Stimulated activated CD8-positive, alpha-beta memory T cell treated with anti-CD3 and anti-CD28 coated beads, Interleukin-12 subunit alpha, Interleukin-12 subunit beta, amount 100 ng/mL, for 4 hours (primary cell): ENCODE results near the gene GATA2.
A peak's percentile ranks its signal among the peaks of the same experiment; 100 is the strongest.

Experiments used
- DNase-seq: peaks from one replicate; pipeline ENCODE4 v3.0.0-alpha.2; 2020; ENCODE audit warnings: low read depth

Gene GATA2

DNA sequence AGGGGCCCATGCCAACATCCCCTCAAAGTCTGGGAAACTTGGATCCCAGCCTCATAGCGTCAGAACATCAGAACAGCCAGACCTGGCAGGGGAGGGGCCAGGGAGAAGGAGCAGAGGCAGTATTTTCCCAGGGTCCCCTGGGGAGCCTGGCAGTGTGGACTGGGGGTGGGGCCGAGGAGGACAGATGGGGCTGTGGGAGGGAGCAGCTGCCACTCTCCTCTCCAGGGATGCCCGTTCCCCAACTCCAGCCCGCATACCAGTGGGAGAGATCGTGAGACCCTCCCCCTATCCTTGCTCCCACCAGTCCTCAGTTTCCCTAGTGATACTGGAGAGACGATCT lies 19.9 kb downstream of the GATA2 start:
- no peak for DNase-seq

DNA sequence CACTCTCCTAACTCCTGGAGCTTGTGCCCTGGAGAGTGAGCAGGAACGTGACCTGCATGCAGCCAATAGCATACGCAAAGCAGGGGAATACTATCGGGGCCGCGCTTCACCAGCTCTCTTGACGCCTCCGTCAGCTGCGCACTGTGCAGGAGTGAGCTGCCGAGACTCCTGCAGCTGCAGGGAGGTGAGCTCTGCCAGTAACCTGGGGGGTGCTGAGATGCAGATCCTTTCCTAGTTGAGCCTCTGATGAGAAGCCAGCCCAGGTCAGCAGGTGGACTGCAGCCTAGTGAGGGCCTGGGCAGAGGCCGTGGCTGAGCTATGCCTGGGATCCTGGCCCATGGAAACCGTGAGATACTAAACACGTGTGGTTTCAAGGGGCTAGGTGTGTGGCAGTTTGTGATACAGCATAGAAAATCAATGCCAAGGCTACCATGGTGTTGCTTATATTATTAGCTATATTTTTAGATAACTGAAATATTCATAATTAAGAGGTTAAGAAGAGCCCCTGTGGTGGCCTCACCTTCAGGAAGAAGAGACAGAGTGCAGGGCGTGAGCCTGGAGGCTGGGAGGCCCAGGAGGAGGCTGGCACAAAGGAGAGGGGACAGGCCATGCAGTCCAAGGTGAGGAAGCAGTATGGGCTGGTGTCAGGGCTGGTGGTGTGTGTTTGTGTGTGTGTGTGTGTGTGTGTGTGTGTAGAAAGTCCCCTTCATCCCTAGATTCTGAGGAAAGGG lies 20.4 kb downstream of the GATA2 start:
- DNase-seq = no peak

DNA sequence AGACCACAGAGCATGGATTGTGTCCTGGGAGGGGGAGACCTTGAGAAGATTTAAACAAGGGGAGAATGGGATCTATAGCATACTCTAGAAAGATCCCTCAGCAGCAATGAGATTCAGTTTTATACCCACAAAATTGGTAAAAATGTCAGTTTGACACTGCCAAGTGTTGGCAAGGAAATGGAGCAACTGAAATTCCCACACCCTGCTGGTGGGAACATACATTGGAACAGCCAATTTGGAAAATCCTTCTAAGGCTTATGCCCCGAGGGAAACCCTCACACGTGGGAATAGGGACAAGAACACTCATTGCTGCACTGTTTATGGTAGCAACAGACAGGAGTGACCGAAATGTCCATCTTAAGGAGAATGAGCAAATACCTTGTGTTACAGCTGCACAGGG lies 21.3 kb downstream of the GATA2 start:
- no peak for DNase-seq

DNA sequence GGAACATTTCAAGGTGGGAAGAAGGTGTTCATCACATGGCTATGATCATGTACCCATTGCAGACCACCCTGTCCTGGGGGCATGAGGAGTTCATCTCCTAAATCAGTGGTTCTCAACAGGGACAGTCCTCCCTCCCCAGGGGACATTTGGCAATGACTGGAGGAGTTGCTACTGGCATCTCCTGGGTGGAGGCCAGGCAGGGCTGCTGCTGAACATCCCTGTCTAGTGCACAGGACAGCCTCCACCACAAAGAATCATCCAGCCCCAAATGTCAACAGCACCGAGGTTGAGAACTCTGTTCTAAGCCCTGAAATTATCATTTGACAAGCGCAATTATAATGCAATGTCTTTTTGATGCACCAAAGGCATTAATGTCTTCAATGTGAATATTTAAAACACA lies 21.9 kb downstream of the GATA2 start:
- no peak for DNase-seq

DNA sequence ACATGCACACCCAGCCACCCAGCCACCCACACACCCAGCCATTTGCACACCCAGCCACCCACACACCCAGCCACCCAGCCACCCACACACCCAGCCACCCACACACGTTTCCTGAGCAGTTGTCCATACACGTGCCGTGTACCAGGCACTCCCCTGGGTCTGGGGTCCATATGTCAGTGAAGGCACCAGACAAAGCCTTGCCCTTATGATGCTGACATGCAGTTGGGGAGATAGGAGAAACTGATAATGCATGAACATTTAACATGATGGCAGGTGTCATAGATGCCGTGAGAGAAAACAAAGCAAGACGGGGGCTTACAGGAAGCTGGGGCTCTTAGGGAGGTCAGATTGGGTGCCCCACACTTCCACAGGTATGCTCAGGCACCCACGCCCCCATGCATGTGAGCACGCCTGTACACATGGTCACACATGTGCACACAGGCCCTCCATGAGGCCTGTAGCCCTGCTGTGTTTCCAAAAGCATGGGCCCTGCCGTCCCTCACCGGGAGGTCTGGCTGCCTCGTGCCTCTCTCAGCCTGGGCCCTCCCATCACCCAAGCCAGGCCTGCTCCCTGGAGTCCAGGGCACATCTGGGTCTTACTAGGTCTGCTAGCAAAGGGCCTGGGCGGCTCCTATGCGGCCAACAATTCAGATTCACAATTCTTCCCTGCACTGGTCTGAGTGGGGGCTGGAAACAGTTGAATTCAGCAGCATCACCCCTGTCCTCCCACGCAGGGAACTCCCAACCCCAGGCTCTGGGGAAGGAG lies 22.7 kb downstream of the GATA2 start:
- DNase-seq = no peak

DNA sequence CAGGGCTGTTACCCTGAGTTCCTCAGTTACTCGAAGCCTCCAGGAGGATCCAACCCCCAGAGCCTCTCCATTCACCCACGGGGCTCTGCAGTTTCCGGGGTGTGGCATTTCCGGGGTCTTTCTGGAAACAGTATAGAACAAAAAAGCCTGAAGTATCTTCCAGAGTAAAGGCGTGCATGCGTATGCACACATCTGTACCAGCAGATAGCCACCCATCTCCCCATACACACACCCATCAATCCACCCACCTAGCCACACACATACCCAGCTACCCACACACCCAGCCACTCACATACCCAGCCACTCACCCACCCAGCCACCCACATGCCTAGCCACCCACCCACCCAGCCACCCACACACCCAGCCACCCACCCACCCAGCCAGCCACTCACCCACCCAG lies 23.4 kb downstream of the GATA2 start:
- no peak for DNase-seq

DNA sequence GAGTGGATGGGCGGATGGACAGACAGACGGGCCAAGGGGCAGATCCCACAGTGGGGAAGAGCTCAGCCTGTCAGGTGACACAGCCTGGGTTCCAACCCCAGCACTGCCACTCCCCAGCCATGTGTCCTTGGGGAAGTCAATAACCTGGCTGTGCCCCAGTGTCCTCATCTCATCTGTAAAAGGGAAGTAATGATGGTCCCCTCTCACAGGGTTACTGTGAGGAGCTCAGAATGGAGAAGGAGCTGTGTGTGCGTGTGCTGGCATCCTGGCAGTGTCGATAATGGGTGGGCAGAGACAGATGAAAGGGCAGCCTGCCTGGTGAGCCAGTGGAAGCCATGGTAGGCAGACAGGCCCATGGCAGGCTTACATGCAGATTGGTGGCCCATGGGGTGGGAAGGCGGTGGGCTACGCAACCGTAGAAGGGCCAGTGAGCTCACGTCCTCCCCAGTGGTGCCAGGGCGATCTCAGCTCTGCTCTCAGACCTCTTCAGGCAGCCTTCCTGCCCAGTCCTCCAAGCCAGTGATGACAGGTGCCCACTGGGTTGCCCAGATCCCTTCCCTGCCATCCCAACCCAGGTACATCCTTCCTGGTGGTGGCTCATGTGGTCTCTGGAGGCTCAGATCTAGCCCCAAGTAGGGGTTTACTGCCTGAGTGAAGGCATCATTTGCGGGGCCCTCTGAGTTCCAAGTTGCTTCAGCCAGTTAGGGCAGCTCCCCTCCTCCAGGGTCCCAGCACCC lies 24.0 kb downstream of the GATA2 start:
- DNase-seq = no peak

DNA sequence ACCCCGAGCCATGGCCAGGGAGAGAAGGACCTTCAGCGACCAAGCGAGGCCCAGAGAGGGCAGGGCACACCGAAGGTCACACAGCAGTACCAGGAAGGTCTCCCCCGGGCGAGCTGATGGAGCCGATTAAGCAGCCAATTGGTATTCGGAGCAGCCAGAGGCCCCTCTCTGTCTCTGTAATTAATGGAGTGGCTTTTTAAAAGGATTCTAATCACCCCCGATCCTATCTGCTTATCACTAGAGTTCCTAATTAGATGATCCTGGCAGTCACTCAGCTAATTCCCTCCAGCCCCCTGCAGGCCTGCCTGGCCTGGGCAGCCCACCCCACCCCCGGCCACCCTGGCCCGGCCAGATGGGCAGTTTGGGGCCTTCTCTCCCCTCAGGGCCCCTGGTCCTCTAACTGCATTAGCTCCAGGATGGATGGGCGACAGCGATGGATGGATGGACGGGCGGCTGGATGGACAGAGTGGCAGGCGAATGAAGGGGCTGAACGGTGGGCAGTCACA lies 24.7 kb downstream of the GATA2 start:
- DNase-seq = no peak

DNA sequence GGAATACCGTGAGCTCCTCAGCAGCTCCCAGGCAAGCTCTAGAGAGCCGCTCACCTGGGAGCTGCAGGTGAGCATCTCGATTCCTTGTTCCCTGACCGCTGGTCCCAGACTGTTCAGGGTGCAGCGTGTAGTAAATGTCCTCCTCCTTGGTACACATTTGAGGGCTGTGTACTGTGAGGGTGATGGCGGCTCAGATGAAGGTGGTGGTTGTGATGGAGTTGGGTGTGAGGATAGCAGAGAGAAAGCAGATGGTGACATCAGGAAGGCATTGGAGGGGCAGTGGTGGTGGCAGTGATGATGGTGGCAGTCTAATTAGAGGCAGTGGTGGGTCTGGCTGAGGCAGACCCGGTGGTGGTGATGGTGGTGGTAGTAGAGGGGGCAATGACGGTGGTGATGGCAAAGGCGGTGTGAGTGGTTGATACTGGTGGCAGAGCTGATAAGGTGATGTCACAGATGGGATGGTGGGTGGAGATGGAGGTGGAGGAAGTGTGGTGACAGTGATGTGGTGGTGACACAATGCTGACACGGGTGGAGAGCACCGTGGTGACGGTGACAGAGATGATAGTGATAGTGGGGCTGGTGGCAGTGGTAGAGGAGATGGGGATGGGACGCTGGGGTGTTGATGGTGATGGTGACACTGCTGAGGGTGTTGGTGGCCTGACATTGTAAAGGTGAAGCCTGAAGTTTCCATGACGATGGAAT lies 26.0 kb downstream of the GATA2 start, which contains the start of gene DNAJB8:
Gene DNAJB8 (minus strand): TSS at position 51 of the 702 bp plus-strand sequence. CDS start 3,645 bp downstream, outside the sequence.
- DNase-seq = peak; percentile 22

DNA sequence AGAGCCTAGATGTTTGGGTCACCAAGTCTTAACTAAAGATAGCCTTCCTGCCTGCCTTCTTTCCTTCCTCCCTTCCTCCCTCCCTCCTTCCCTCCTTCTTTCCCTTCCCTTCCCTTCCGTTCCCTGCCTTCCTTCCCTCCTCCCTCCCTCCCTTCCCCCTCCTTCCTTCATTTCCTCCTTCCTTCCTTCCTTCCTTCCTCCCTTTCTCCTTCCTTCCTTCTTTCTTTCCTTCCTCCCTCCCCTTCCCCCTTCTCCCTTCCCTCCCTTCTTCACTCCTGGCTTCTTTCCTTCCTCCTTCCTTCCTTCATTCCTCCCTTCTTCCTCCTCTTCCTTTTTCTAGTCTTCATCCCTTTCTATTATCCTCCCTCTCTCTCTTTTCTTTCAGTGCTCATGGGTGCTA lies 28.3 kb downstream of the GATA2 start:
- DNase-seq = no peak

DNA sequence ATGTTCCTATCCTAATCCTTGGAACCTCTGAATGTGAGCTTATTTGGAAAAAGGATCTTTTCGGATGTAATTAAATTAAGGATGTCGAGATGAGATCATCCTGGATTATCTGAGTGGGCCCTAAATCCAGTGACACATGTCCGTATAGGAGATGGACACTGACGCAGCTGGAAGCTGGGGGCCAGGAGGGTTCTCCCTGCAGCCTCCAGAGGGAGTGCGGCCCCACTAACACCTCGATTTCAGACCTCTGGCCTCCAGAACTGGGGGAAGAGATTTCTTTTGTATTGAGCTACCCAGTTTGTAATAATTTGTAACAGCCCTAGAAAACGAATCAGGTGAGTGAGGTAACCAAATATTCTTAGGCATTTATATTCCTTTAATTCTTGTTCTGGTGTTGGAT lies 28.8 kb downstream of the GATA2 start:
- no peak for DNase-seq

DNA sequence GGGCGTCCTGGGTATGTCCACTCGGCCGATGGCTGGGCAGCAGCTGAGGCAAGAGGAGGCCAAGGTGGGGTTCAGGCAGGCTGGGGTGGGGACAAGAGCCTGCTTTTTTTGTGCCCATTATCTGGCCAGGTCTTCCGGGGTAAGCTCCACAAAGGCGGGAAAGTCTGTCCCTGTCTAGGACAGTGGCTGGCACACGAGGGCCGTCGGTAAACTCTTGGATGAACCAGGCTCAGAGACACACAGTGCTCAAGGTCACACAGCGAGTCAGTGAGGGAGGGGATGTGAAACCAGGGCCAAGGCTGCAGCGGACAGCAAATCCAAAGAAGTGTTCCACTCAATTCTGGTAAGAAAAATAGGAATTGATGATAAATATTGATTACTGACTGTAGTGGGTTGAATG lies 29.2 kb downstream of the GATA2 start:
- no peak for DNase-seq

DNA sequence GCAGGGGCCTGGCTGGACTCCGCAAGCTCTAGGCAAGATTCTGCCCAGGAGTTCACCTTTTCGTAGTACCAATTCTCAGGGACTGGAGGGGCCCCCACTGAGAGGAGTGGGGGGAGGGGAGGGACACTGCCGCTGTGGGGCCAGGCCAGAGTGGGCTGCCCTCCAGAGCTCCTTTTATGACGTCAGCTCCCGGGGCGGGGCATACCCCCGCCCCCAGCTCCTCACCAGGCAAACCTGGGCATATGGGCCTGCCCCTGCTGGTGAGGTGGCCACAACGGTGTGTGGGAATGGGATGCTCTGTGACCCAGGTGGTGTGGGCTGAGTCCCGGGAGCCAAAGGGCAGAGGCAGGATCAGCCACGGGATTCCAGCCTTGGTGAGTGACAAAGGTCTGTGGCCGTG lies 29.6 kb downstream of the GATA2 start:
- no peak for DNase-seq

DNA sequence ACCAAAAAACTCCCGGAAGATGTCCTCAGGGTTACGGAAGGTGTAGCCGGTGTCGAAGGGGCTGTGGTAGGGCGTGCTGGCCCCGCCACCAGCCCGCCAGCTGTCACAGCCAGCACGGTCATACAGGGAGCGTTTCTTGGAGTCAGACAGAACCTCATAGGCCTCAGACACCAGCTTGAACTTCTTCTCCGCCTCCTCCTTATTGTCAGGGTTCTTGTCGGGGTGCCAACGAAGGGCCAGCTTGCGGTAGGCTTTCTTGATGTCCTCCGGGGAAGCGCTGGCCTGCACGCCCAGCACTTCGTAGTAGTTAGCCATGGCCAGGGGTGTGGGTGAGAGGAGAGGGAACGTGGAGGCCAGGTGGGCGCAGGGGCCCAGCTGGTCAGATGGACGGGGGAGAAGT lies 30.1 kb downstream of the GATA2 start:
- no peak for DNase-seq

DNA sequence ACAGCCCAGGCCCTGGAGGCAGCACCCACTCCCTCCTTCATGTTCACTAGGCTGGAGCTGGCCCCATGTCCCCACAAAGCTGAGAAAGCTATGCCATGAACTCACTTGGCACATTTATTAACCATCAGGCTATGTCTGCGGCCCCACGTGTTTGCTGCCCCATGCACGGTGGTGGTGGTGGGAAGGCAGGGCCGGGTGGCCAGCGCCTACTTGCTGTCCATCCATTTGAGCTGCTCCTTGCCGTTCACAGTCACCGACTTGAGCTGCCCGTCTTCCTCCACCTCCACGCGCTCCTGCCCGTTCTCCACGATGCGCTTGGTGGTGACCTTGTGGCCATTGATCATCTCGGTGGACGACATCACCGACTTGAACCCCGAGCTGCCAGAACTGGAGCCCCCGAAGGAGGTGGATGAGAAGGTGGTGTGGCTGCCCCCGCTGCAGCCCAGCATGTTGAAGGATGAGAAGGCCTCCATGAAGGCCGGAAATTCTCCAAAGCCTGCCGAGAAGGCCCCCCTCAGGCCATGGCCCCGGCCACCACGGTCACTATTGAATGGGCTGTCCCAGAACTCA lies 30.6 kb downstream of the GATA2 start:
- no peak for DNase-seq

DNA sequence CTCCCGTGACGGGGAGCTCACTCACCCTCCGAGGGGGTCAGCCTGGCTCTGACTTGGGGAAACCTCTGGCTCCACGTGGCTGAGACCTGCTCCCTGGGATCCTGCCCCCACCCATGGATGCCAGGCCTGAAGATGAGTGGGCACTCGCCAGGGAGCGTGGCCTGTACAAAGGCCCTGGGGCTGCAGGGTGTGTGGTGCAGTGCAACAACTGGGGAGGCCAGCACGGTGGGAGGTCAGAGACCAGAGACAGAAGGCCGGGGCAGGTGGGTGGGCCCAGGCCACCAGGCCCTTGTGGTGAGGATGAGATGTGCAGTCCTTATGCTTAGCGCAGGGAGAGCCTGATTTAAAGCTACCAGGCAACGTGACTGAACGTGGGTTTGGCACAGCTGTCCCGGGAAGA lies 31.3 kb downstream of the GATA2 start:
- DNase-seq = no peak

DNA sequence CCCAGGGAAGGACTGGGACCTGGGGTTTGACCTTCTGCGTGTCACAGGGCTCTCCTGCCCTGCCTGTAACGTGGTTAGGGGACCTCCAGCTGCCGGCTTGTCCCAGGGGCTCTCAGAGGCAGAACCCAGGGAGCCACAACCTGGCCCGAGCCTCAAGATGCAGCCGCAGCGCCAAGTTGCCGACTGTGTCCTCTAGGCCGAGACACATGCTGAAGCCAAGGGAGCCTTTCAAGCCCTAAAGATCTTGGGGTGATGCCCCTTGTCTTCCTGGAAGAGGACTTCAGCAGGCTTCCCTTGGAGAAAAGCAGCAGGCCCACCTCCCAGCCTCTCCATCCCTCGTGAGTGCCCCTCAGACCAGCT lies 33.6 kb downstream of the GATA2 start:
- DNase-seq = no peak

DNA sequence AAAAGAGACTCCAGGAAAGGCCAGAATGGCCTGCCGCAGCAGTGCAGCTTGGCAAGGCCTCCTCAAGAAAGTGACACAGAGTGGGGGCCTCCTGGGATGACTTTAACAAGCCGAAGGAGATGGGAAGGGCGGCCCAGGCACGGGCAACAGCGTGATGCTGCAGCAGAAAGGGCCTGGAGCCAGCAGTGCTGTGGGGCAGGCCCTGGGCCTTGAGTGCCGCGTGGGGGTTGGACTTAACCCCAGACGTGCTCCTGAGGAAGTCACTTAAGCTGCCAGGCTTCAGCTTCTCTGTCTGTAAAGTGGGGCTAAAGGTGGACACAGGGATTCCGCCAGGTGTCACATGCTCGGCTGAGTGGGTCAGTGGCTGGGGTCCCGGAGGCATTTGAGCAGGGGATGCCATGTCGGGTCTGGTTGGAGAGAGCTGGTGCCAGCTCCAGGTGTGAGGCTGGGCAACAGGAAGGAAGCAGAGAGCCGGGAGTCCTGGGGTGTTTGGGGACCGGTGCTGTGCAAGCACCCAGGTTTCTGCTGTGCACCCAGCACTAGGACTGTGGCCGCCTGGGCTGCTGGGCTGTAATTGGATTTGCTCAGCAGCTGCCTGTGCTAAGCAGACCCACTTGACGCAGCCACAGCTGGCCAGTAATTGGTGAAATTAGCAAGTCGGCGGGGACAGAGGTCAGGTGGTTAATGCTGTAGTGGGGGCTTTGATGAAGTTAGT lies 34.1 kb downstream of the GATA2 start:
- DNase-seq = no peak

DNA sequence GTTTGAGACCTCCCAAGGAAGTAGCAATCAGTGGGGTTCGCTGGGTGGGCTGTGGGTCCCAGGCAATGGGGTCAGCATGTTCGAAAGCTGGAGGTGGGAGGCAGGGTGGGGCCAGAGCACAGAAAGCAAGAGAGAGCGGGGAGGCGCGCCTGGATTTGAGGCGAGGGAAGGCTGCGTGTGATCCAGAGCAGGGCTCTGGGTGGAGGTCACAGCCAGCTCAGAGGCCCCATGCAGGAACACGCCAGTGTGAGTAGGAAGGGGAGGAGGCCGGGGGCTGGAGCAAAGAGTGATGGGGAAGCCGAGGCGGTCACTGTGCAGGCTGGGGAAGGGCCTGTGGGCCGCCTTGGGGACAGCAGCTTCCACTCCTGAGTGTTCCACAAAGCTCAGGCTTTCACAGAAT lies 35.1 kb downstream of the GATA2 start:
- DNase-seq = no peak

DNA sequence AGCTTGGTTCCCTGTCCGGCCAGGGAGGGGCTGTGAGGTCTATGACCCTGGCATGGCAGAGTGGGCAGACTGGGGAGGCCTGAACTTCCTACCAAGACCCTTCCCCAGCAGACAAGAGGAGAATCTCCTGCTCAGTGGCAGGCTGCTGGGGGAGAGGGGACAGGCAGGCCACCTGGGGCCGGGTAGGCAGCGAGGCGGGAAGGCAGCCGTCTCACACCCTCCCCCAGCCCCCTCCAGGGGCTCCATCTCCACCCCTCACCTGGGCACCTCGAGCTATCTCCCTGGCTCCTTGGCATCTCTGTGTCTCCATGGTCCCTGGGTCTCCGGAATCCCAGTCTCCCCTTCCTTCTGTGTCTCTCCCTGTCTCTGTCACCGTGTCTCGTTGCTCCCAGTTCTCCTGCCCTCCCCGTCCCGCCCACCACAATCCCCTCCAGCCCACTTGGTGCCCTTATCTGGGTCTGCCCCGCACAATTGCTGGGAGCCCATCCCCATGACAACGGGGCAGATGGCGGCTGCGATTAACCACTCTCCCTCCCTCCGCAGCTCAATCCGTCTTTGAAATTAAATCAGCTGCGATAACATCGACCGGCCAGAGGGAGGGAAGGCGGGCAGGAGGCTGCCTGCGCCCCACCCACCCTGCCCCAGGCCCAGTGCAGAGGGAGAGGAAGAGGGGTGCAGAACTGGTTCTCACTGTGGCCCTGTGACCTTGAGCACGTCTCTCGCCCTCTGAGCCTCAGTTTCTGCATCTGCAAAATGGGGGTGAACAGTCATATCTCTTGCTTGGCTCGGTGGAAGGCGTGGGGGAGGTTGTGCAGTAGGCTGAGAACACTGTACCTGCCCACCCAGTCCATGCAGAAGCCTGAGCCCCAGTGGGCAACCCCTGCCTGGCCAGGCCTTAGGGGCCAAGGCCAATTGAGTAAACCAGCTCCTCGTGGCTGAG lies 36.0 kb downstream of the GATA2 start:
- DNase-seq = no peak
